ENCODE results near the gene OIP5.

- TF ChIP-seq POU2F2 (IDR thresholded peaks at IDR 0.05; ENCODE audit: low read depth, low read length), result no peak
- no peak for TF ChIP-seq TAF1 (IDR thresholded peaks at IDR 0.05; ENCODE audit: low read depth, low read length)
- TF ChIP-seq POLR2A (IDR thresholded peaks at IDR 0.05; ENCODE audit: low read depth, low read length), result no peak
- no peak for TF ChIP-seq POLR2AphosphoS5 (IDR thresholded peaks at IDR 0.05; ENCODE audit: low read depth, low read length)
- TF ChIP-seq SPI1 (IDR thresholded peaks at IDR 0.05; ENCODE audit: low read depth, low read length), result no peak
Measured at GRCh38 chr15:41278319-41278718, 54.1 kb downstream of the OIP5 start.
